ENCODE results near the gene S100PBP. TPM values are rescaled to one million over a fixed set of nuclear protein-coding genes. Genes with fewer than 3 reads are reported as not detected.
"Not testable (repeated sequence)": the region's sequence is repeated elsewhere in the genome, so short reads cannot be mapped to it uniquely, and the experiment has no call there.

The S100PBP gene
- total RNA-seq, 1 donor from 2014 or later, result 15.7 TPM

- intact Hi-C loops (cut with micrococcal nuclease), result no loop called here
- DNase-seq (no peak), ATAC-seq (no peak)
Measured at GRCh38 chr1:32780628-32781234, 36.7 kb upstream of the S100PBP start.

GRCh38 chr1:32782086-32782485 lies 35.4 kb upstream of the S100PBP start:
- intact Hi-C loops (cut with micrococcal nuclease), result no loop called here
- no peak for ATAC-seq
- no peak for DNase-seq

GRCh38 chr1:32783851-32784250 lies 33.6 kb upstream of the S100PBP start:
- intact Hi-C loops (cut with micrococcal nuclease), result no loop called here
- no peak for ATAC-seq

GRCh38 chr1:32784817-32785216 lies 32.6 kb upstream of the S100PBP start:
- ATAC-seq (no peak), DNase-seq (no peak)
- intact Hi-C loops (cut with micrococcal nuclease), result no loop called here

More at GRCh38 chr1:32783851-32784250, 33.6 kb upstream of the S100PBP start:
- no peak for DNase-seq

GRCh38 chr1:32786856-32787255 lies 30.6 kb upstream of the S100PBP start:
- intact Hi-C loops (cut with micrococcal nuclease), result no loop called here
- ATAC-seq (no peak), DNase-seq (no peak)

- ATAC-seq; intact Hi-C loops (cut with micrococcal nuclease); DNase-seq: not testable (repeated sequence)
Measured at GRCh38 chr1:32789356-32789755, 28.1 kb upstream of the S100PBP start.

GRCh38 chr1:32791881-32792280 lies 25.6 kb upstream of the S100PBP start:
- ATAC-seq (no peak), DNase-seq (no peak)
- intact Hi-C loops (cut with micrococcal nuclease), result no loop called here

GRCh38 chr1:32795763-32796162 lies 21.7 kb upstream of the S100PBP start:
- DNase-seq; ATAC-seq; intact Hi-C loops (cut with micrococcal nuclease): not testable (repeated sequence)

GRCh38 chr1:32797456-32797855 lies 20.0 kb upstream of the S100PBP start:
- DNase-seq (no peak), ATAC-seq (no peak)
- intact Hi-C loops (cut with micrococcal nuclease), result no loop called here

GRCh38 chr1:32798191-32798590 lies 19.3 kb upstream of the S100PBP start:
- no peak for ATAC-seq
- no peak for DNase-seq

GRCh38 chr1:32798679-32799416 lies 18.6 kb upstream of the S100PBP start:
- ATAC-seq, result no peak
- intact Hi-C loops (cut with micrococcal nuclease), result no loop called here
- DNase-seq, result no peak

More at GRCh38 chr1:32798191-32798590, 19.3 kb upstream of the S100PBP start:
- intact Hi-C loops (cut with micrococcal nuclease), result no loop called here

- no peak for ATAC-seq
- intact Hi-C loops (cut with micrococcal nuclease), result no loop called here
- no peak for DNase-seq
Measured at GRCh38 chr1:32801096-32801715, 16.2 kb upstream of the S100PBP start.

GRCh38 chr1:32804460-32804859 lies 13.0 kb upstream of the S100PBP start:
- DNase-seq; intact Hi-C loops (cut with micrococcal nuclease); ATAC-seq: not testable (repeated sequence)

GRCh38 chr1:32806290-32806689 lies 11.2 kb upstream of the S100PBP start:
- ATAC-seq (peak; percentile 58), DNase-seq (no peak)
- intact Hi-C loops (cut with micrococcal nuclease), result no loop called here

- ATAC-seq, result peak; percentile 79
- no peak for DNase-seq
Measured at GRCh38 chr1:32806910-32807523, 10.4 kb upstream of the S100PBP start.

GRCh38 chr1:32808580-32808979 lies 8.9 kb upstream of the S100PBP start:
- ATAC-seq (no peak), DNase-seq (no peak)
- intact Hi-C loops (cut with micrococcal nuclease), result no loop called here

More at GRCh38 chr1:32806910-32807523, 10.4 kb upstream of the S100PBP start:
- intact Hi-C loops (cut with micrococcal nuclease), result no loop called here

GRCh38 chr1:32810358-32810757 lies 7.1 kb upstream of the S100PBP start:
- intact Hi-C loops (cut with micrococcal nuclease), result no loop called here
- ATAC-seq, result no peak
- no peak for DNase-seq

- no peak for DNase-seq
- intact Hi-C loops (cut with micrococcal nuclease), result no loop called here
- ATAC-seq, result no peak
Measured at GRCh38 chr1:32811265-32811664, 6.2 kb upstream of the S100PBP start.

- ATAC-seq (no peak), DNase-seq (no peak)
- intact Hi-C loops (cut with micrococcal nuclease), result no loop called here
Measured at GRCh38 chr1:32811917-32812316, 5.5 kb upstream of the S100PBP start.
